Neuronal stem cell (in vitro differentiated cells): Measurements from ENCODE around the gene TEX54.

Experiments
- DNase-seq: peaks from one replicate; pipeline ENCODE4 v3.0.0-alpha.2; 2013; ENCODE audit warnings: low spot score
- H2AFZ ChIP-seq: one replicate; pipeline ENCODE4 v1.6.1; 2013; ENCODE audit warnings: mild to moderate bottlenecking, low read length, inconsistent platforms
- H2AK5ac ChIP-seq: 2 replicates; pipeline ENCODE4 v1.6.1; 2013; ENCODE audit warnings: low read depth, mild to moderate bottlenecking, inconsistent platforms, low read length, moderate library complexity, mixed read lengths
- H2BK120ac ChIP-seq: 2 replicates; pipeline ENCODE4 v1.6.1; 2013; ENCODE audit warnings: low read depth, mild to moderate bottlenecking, inconsistent platforms, low read length, moderate library complexity, mixed read lengths
- H2BK12ac ChIP-seq: one replicate; pipeline ENCODE4 v1.6.1; 2013; ENCODE audit warnings: low read length, inconsistent platforms
- H2BK15ac ChIP-seq: 2 replicates; pipeline ENCODE4 v1.6.1; 2013; ENCODE audit warnings: mild to moderate bottlenecking, low read length, inconsistent platforms, mixed read lengths
- H2BK5ac ChIP-seq: one replicate; pipeline ENCODE4 v1.6.1; 2013; ENCODE audit warnings: inconsistent platforms, mild to moderate bottlenecking, low read length, moderate library complexity
- H3K14ac ChIP-seq: one replicate; pipeline ENCODE4 v1.6.1; 2013; ENCODE audit warnings: low read length, inconsistent platforms
- H3K18ac ChIP-seq: 2 replicates; pipeline ENCODE4 v1.6.1; 2013; ENCODE audit warnings: low read length, inconsistent platforms
- H3K23ac ChIP-seq: 2 replicates; pipeline ENCODE4 v1.6.1; 2013; ENCODE audit warnings: low read depth, mild to moderate bottlenecking, mixed read lengths, low read length, inconsistent platforms; ENCODE audit not compliant: poor library complexity
- H3K27ac ChIP-seq: replicated peaks from 3 replicates; pipeline ENCODE4 v1.5.1; 2013; ENCODE audit warnings: low read length, inconsistent platforms
- H3K27me3 ChIP-seq, 3 experiments: 2 replicates each; pipeline ENCODE4 v1.6.1; 2013; ENCODE audit warnings: low read length in 3 of 3, mild to moderate bottlenecking in 2 of 3, inconsistent platforms in 1 of 3, low read depth in 1 of 3, mixed read lengths in 1 of 3, moderate library complexity in 1 of 3; ENCODE audit not compliant: control insufficient read depth in 3 of 3, insufficient read depth in 3 of 3
- H3K36me3 ChIP-seq, 2 donors: replicated peaks in 1 of 2; 2 replicates each; pipeline ENCODE4 v1.6.1; 2013; ENCODE audit warnings: low read length in 2 of 2; ENCODE audit not compliant: control insufficient read depth in 2 of 2, insufficient read depth in 2 of 2
- H3K4ac ChIP-seq: 2 replicates; pipeline ENCODE4 v1.6.1; 2013; ENCODE audit warnings: inconsistent platforms, mild to moderate bottlenecking, low read length, moderate library complexity
- H3K4me1 ChIP-seq, 2 donors: 1 replicate in 1 of 2; 2 replicates in 1 of 2; pipeline ENCODE4 v1.6.1; 2013; ENCODE audit warnings: low read length in 2 of 2, low read depth in 1 of 2; ENCODE audit not compliant: control insufficient read depth in 2 of 2, insufficient read depth in 1 of 2
- H3K4me2 ChIP-seq: one replicate; pipeline ENCODE4 v1.6.1; 2013; ENCODE audit warnings: mild to moderate bottlenecking, low read length, inconsistent platforms; ENCODE audit not compliant: insufficient read depth, poor library complexity, severe bottlenecking
- H3K4me3 ChIP-seq, 2 donors: 2 replicates each; pipeline ENCODE4 v1.5.1; 2013; ENCODE audit warnings: low read length in 2 of 2, mild to moderate bottlenecking in 2 of 2, inconsistent platforms in 1 of 2, moderate library complexity in 1 of 2
- H3K79me1 ChIP-seq: one replicate; pipeline ENCODE4 v1.6.1; 2013; ENCODE audit warnings: low read depth, mild to moderate bottlenecking, inconsistent platforms, low read length, moderate library complexity
- H3K9ac ChIP-seq: one replicate; pipeline ENCODE4 v1.6.1; 2013; ENCODE audit warnings: mild to moderate bottlenecking, low read depth, low read length, inconsistent platforms; ENCODE audit not compliant: poor library complexity
- H3K9me3 ChIP-seq, 2 donors: replicated peaks in 1 of 2; 2 replicates each; pipeline versions ENCODE3 to v1.6.1; 2013; ENCODE audit warnings: low read length in 2 of 2, mild to moderate bottlenecking in 2 of 2, inconsistent platforms in 1 of 2, low read depth in 1 of 2, mixed read lengths in 1 of 2, moderate library complexity in 1 of 2; ENCODE audit not compliant: control insufficient read depth in 2 of 2, insufficient read depth in 1 of 2
- H4K8ac ChIP-seq: one replicate; pipeline ENCODE4 v1.6.1; 2013; ENCODE audit warnings: low read depth, mild to moderate bottlenecking, inconsistent platforms, low read length, moderate library complexity
- H4K91ac ChIP-seq: one replicate; pipeline ENCODE4 v1.6.1; 2013; ENCODE audit warnings: low read length, low read depth, mild to moderate bottlenecking, inconsistent platforms; ENCODE audit not compliant: poor library complexity
- WGBS, 2 donors: extraction: QIAGEN DNeasy Blood & Tissue Kit; methylation state at CpG; one replicate each; pipeline ENCODE4 v1.1.7; 2013; ENCODE audit warnings: missing lambda C conversion rate in 2 of 2, mixed read lengths in 1 of 2; ENCODE audit not compliant: insufficient read length in 2 of 2, insufficient replicate concordance in 1 of 2; ENCODE audit errors: extremely low coverage in 2 of 2; 5-methylcytosine and 5-hydroxymethylcytosine counted together

TEX54 gene

DNA sequence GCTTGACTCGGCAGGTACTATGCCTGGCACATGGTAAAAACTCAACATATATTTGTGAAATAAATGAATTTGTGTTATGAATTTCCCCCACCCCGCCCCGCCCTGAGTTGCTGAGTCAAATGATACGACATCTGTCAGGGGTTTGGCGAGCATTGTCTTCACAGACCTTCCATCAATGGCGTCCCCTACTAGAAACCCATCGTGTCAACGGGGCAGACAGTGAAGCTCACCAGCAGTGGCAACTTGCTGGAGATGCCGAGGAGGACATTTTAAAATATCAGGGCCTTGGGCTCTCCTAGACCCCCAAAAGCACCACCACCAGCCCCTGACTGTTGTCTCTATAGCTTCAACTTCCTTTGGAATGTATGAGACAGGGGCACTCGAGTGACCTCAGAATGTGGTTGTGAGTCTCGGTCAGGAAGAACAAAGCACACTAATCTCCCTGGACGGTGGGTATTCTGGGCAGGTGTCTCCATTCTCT lies 26.6 kb downstream of the TEX54 start:
- no peak for DNase-seq

GRCh38 chr11:62805076-62805892 lies 27.4 kb downstream of the TEX54 start, which contains the start of gene NXF1:
TSS of gene NXF1 (minus strand) at chr11:62805440. CDS start at chr11:62805356, 84 bp downstream.
- Histone ChIP-seq H2BK5ac (no peak within 1 kb of the TSS), H2BK12ac (no peak within 1 kb of the TSS), H2AK5ac (peak within 1 kb of the TSS; percentile 40), H4K8ac (no peak within 1 kb of the TSS), H3K27me3 (no peaks in the 10 kb centered on the region), H3K23ac (peak within 1 kb of the TSS; percentile 100), H3K79me1 (no peaks in the 10 kb centered on the region), H2BK120ac (no peak within 1 kb of the TSS), H3K27ac (peak within 1 kb of the TSS; percentile 83), H3K4ac (no peak within 1 kb of the TSS), H3K18ac (peak within 1 kb of the TSS; percentile 93), H3K4me1 (peaks cover 12 to 13% of the 10 kb centered on the region in 2 donors), H3K14ac (peak within 1 kb of the TSS; percentile 91), H2AFZ (peak within 1 kb of the TSS; percentile 94), H4K91ac (no peak within 1 kb of the TSS), H2BK15ac (no peak within 1 kb of the TSS), H3K9me3 (no peaks in the 10 kb centered on the region), H3K9ac (peak within 1 kb of the TSS; percentile 97), H3K4me2 (peak within 1 kb of the TSS; percentile 90), H3K4me3 (peak within 1 kb of the TSS; percentile 94 to 97), H3K36me3 (peaks cover 22 to 46% of the 10 kb centered on the region in 2 donors)
- WGBS, 2 donors = no CpG with 5 or more reads among the region's 77 CpGs
- DNase-seq = peak; percentile 96

More for the DNA sequence above, 26.6 kb downstream of the TEX54 start:
- Histone ChIP-seq H3K27ac (peak overlapping the region; percentile 6), H3K27me3 (no peaks in the 10 kb centered on the region), H3K18ac (no peak overlapping the region), H3K4me2 (peak overlapping the region; percentile 90), H2AFZ (peak overlapping the region; percentile 94), H3K14ac (no peak overlapping the region), H3K36me3 (peaks cover 18 to 39% of the 10 kb centered on the region in 2 donors), H3K4ac (no peak overlapping the region), H3K4me1 (peaks cover 12 to 13% of the 10 kb centered on the region in 2 donors), H2BK15ac (no peak overlapping the region), H2AK5ac (no peak overlapping the region), H3K4me3 (peak overlapping the region; percentile 83 to 94), H2BK12ac (no peak overlapping the region), H3K9me3 (no peaks in the 10 kb centered on the region), H3K23ac (no peak overlapping the region), H3K9ac (no peak overlapping the region), H2BK120ac (no peak overlapping the region), H4K91ac (no peak overlapping the region), H2BK5ac (no peak overlapping the region), H3K79me1 (no peaks in the 10 kb centered on the region), H4K8ac (no peak overlapping the region)
- WGBS, 2 donors = no CpG with 5 or more reads among the region's 12 CpGs

- Histone ChIP-seq H3K4me2 (peak overlapping the region; percentile 75), H3K4ac (no peak overlapping the region), H2BK15ac (no peak overlapping the region), H3K36me3 (peaks cover 30 to 54% of the 10 kb centered on the region in 2 donors), H2AFZ (peak overlapping the region; percentile 94), H3K9me3 (no peaks in the 10 kb centered on the region), H2BK12ac (no peak overlapping the region), H3K23ac (no peak overlapping the region), H3K9ac (peak overlapping the region; percentile 97), H2AK5ac (peak overlapping the region; percentile 40), H3K4me1 (peaks cover 12 to 13% of the 10 kb centered on the region in 2 donors), H3K4me3 (peak overlapping the region; percentile 94 to 97), H3K27ac (no peak overlapping the region), H3K14ac (no peak overlapping the region), H2BK5ac (no peak overlapping the region), H3K18ac (peak overlapping the region; percentile 93), H2BK120ac (no peak overlapping the region), H4K8ac (no peak overlapping the region), H3K79me1 (no peaks in the 10 kb centered on the region), H3K27me3 (no peaks in the 10 kb centered on the region), H4K91ac (no peak overlapping the region)
- no peak for DNase-seq
- WGBS, 2 donors = no CpG with 5 or more reads among the region's 14 CpGs
Measured at GRCh38 chr11:62804310-62805075, 28.1 kb downstream of the TEX54 start.

- Histone ChIP-seq H3K9ac (no peak overlapping the region), H2BK5ac (no peak overlapping the region), H2AK5ac (no peak overlapping the region), H3K23ac (no peak overlapping the region), H3K4me1 (peaks cover 6 to 8% of the 10 kb centered on the region in 2 donors), H4K8ac (no peak overlapping the region), H2BK12ac (no peak overlapping the region), H3K4me3 (no peak overlapping the region), H3K4me2 (no peak overlapping the region), H3K27ac (no peak overlapping the region), H2BK120ac (no peak overlapping the region), H3K4ac (no peak overlapping the region), H3K27me3 (no peaks in the 10 kb centered on the region), H2AFZ (no peak overlapping the region), H3K14ac (no peak overlapping the region), H3K79me1 (no peaks in the 10 kb centered on the region), H3K36me3 (peaks cover 44 to 79% of the 10 kb centered on the region in 2 donors), H4K91ac (no peak overlapping the region), H3K9me3 (no peaks in the 10 kb centered on the region), H3K18ac (no peak overlapping the region), H2BK15ac (no peak overlapping the region)
- no peak for DNase-seq
- WGBS, 2 donors = no CpG with 5 or more reads among the region's 4 CpGs
Measured at GRCh38 chr11:62801071-62801470, 31.6 kb downstream of the TEX54 start.
